GM21737 (cell line): ENCODE data around the gene SHANK1.
"Not testable (repeated sequence)": the region's sequence is repeated elsewhere in the genome, so short reads cannot be mapped to it uniquely, and the experiment has no call there.

Experiments
- ATAC-seq: cut with Tn5 transposase; IDR thresholded peaks from one replicate; pipeline ENCODE4 v1.9.1; 2021; ENCODE audit warnings: mild to moderate bottlenecking, moderate library complexity; ENCODE audit not compliant: unreplicated experiment

SHANK1 gene

DNA sequence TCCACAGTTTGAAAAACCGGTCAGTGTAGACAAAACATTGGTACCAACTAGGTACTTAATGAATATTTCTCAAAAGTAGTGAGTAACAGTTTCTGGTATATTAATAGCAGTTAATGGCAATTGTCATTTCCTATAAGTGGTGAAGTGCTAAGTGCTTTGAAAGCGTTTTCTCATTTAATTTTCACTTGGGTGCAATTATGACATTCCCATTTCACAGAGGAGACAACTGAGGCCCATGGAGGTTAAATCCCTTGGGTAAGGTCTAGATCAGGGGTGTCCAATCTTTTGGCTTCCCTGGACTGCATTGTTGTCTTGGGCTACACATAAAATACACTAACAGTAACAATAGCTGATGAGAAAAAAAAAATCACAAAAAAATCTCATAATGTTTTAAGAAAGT, 79.2 kb downstream of the SHANK1 start:
- ATAC-seq, result no peak

DNA sequence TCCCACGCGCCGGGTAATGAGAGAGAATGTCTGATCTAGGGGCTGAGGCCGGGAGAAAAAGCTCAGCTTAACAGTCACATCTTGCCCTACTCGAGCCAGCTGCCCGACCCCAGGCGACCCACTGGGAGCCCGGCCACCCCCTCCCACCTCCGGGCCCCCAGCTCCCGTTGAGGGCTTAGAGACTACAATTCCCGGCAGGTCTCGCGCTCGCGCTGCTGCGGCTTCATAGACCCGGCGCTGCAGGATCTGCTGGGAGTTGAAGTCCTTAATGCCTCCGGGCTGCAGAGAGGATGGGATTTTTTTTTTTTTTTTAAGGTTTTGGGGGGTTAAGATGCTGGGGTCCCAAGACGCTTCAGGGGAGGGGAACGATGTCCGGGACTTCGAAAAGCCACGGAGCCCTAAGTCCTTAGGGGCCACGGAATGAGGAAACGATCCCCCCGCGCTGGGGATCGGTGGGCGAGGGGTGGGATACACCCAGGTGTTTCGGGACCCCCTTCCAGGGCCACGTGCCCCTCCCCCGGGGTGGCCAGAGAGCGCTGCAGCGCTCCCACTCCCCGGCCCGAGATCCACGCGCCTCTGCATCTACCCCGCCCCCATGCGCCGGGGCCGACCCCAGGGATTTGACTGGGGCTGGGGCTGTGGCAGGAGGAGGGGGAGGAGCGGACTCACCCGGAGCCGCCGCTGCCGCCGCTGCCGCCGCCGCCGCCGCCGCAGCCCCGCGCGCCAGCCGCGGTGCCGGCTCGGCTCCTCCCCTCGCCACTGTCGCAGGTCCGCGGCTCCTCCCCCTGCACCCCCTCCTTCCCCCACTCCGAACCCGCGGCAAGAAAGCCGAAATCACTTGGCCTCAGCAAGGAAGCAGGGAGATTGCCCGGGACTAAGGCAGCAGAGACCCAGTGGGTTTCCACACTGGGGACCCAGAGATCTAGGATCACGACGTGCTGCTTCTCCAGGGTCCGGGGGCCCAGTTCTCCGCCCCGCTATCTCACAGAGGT, 80.2 kb downstream of the SHANK1 start, which contains the start of gene SYT3:
Gene SYT3, minus strand, starts transcription at position 761 of the 992 bp plus-strand sequence. CDS start 2,470 bp downstream, outside the sequence.
- ATAC-seq, result no peak

DNA sequence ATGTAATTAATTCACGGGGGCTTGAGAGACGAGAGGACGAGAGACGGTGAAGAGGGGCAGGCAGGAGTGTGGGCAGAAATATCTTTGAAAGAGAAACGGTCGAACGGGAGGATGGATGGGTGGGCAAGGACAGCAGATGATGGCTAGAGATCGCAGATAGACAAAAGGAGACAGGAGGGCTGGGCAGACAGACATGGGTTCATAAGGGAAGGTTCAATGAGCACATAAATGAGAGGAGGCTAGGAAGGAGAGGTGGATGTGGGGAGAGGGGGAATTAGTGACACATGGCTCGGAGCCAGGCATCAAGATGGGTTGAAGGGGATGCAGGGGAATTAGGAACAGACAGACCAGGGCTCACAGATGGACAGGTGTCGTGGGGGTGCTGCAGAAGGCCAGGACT, 81.0 kb downstream of the SHANK1 start:
- ATAC-seq, result no peak

GRCh38 chr19:50636317-50637085, 83.1 kb downstream of the SHANK1 start:
- ATAC-seq, result no peak

DNA sequence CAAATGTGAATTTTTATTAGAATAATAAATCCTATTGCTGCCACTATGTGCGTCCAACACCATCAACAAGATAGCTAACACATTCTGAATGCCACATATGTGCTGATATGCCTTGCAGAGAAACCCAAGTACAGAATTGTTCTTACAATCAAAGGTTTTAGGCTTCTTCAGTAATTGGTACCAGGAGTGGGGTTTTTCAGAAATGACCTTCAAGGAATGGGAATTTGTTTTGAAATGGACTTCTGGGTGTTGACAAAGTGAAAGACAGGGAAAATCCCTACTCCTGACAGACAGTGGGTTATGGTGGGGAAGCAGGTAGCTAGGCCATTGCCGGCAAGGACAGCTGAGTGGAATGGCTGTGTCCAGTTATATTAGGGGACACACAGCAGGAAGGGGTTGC, 85.6 kb downstream of the SHANK1 start:
- ATAC-seq, result no peak

DNA sequence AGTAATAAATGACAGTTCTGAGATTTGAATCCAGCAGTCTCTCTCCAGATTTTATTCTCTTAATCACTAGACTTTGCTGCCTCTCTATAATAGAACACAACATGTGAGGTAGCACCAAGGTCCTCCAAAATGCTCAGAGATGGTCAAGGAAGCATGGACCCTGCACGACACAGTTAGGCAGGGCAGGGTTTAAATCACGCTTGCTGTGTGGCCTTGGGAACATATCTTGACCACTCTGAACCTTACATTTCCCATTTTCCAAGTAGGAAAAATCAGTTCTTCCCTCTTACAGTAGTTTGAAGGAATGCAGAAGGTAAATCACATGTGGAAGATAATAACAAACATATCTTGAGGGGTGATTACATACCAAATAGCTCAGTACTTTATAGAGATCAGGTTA, 86.2 kb downstream of the SHANK1 start:
- ATAC-seq, result no peak

DNA sequence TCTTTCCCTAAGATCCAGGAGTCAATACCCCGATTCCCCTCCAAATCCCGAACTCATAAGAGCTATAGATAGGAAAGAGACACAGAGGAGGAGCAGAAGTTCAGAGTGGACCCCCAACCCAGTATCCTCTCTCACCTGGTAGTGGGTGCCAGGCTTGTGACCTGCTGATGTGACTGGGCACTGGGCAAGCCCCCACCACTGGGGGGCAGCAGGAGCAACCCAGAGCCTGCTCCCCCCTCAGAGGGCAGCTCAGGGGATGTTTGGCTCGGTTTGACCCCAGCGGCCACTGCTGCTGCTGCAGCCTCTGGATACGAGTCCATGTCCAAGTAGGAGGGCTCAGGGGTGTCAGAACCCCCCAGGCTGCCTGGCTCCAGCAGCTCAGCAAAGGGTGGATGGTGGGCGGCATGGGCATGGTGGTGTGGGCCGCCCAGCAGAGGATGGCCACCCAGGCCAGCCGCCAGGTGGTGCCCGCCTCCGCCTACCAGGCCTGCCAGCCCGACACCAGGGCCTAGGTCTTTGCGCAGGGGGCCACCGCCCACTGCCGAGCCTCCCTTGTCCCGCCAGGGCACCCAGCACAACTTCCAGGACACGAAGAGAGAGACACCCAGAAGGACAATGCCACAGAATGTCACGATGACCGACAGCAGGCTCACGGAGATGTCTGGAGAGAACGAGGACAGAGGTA, 87.3 kb downstream of the SHANK1 start:
- ATAC-seq, result no peak

GRCh38 chr19:50629801-50630200, 89.8 kb downstream of the SHANK1 start:
- no peak for ATAC-seq

GRCh38 chr19:50629194-50629593, 90.4 kb downstream of the SHANK1 start:
- ATAC-seq, result no peak

- ATAC-seq, result no peak
Measured at GRCh38 chr19:50628551-50628950, 91.1 kb downstream of the SHANK1 start.

- ATAC-seq, result no peak
Measured at GRCh38 chr19:50628146-50628545, 91.5 kb downstream of the SHANK1 start.

GRCh38 chr19:50626795-50627194, 92.8 kb downstream of the SHANK1 start:
- no peak for ATAC-seq

DNA sequence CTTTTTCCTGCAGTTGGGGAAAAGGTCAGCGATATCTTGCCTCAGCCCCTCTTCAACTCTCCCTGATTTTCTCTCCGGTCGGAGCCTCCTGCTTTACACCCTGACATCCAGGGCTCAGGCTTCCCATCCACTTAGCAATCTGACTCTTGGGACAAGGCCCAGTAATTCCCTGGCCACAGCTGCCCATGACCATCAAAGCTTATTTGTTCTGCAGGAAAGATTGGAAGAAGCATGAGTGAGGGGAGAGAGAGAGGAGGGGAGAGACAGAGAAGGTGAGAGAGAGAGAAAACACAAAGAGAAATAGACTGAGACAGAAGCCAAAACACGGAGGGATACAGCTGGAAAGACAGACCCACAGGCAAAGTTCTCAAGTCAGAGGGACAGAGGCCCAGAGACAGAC, 93.6 kb downstream of the SHANK1 start:
- ATAC-seq, result no peak

DNA sequence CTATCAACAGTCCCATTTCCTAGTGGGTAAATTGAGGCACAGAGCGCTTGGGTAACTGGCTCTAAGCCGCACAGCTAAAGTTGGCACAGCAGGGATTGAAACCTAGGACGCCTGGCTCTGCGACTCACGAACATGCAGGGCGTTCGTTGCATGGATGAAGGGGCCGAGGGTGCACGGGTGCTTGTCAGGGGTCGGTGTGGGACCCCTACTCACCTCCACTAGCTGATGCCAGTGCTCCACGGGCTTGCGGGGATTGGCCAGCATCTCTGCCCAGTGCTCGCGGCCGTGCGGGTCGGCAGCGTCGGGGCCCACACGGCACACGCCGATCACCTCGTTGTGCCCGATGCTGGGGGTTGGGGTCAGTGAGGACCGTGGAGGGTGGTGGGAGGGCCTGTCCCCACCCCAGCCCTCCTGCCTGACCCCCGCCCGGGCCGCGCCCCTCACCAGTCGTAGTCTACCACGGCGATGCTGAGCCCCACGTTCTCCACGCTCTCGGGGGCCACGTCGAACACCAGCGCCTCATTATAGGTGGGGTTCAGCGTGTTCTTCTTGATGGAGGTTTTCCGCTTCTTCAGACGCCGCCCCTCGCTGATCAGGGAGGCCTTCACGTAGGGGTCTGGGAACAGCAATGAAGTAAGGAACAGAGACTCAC, 94.5 kb downstream of the SHANK1 start:
- no peak for ATAC-seq

DNA sequence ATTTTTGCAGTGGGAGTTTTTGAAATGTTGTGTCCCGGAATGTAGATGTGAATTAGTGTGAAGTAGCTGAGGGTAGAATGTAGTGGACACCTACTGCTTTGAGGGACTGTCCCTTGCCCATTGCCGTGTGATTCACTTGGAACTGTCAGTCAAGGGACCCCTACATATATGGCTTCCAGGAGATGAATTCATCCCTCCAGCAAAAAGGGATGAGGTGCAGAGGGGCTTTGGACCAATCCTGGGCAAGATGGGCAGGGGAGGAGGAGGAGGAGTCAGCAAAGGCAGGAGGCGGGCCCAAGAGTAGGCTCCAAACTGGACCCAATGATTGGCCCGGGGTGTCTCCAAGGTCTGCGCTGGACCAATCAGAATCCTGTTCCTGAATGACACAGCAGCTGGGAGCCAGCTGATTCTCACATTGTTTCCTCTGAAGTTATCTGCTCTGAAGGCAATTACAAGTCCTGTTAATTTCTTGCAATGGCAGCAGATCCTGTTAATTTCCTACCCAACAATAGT, 99.2 kb downstream of the SHANK1 start:
- not testable (repeated sequence) for ATAC-seq

DNA sequence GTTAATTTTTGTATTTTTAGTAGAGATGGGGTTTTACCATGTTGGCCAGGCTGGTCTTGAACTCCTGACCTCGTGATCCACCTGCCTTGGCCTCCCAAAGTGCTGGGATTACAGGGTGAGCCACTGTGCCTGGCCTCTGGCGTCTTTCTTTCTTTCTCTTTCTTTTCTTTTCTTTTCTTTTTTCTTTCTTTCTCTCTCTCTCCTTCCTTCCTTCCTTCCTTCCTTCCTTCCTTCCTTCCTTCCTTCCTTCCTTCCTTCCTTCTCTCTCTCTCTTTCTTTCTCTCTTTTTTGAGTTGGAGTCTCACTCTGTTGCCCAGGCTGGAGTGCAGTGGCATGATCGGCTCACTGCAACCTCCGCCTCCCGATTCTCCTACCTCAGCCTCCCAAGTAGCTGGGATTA, 100.4 kb downstream of the SHANK1 start:
- ATAC-seq, result not testable (repeated sequence)

DNA sequence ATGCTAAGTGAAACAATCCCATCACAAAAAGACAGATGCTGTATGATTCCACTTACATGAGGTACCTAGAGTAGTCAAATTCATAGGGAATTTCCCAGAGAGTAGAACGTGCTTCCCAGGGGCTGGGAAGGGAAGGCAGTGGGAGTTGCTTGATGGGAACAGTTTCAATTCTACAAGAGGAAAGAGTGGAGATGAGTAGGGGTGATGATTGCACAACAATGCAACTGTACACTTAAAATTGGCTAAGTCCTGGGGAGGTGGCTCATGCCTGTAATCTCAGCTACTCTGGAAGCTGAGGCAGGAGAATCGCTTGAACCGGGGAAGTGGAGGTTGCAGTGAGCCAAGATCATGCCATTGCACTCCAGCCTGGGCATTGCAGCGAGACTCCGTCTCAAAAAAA, 101.2 kb downstream of the SHANK1 start:
- not testable (repeated sequence) for ATAC-seq

DNA sequence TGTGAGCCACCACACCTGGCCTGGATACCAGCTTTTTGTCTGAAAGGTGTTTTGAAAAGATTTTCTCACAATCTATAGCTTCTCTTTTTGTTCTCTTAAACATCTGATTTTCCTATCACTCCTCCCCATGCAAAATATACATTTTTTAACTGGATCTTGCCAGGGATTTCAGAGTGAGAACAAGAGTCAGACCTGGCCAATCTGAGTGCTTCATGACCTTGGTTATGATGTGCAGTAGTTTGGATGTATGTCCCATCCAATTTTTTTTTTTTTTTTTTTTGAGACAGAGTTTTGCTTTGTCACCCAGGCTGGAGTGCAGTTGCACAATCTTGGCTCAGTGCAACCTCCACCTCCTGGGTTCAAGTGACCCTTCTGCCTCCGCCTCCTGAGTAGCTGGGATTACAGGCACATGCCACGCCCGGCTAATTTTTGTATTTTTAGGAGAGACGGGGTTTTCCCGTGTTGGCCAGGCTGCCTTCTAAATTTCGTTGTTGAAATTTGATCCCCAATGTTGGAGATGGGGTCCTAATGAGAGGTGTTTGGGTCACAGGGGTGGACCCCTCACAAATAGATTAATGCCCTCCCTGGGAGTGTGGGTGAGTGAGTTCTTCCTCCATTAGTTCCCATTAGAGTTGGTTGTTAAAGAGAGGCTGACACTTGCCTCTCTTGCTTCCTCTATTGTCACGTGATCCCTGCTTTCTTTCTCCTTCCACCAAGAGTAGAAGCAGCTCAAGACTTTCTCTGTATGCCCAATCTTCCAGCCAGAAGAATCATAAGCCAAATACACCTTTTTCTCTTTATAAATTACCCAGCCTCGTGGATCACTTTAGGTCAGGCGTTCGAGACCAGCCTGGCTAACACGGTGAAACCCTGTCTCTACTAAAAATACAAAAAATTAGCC, 106.8 kb downstream of the SHANK1 start:
- not testable (repeated sequence) for ATAC-seq
